CMK (cell line): ENCODE results near the gene CDH23.

Experiments
- DNase-seq: peaks from one replicate; pipeline ENCODE4 v3.0.0-alpha.2; 2010; ENCODE audit warnings: low read depth

The CDH23 gene

GRCh38 chr10:71663311-71663710 lies 266.6 kb downstream of the CDH23 start:
- no peak for DNase-seq

GRCh38 chr10:71664585-71664984 lies 267.9 kb downstream of the CDH23 start:
- no peak for DNase-seq

- no peak for DNase-seq
Observed at GRCh38 chr10:71665456-71665855, 268.7 kb downstream of the CDH23 start.

GRCh38 chr10:71666639-71667386 lies 270.1 kb downstream of the CDH23 start:
- no peak for DNase-seq

- no peak for DNase-seq
Observed at GRCh38 chr10:71667387-71667752, 270.6 kb downstream of the CDH23 start.

GRCh38 chr10:71671994-71672946 lies 275.6 kb downstream of the CDH23 start:
- DNase-seq, result no peak

GRCh38 chr10:71675295-71675970 lies 278.7 kb downstream of the CDH23 start:
- no peak for DNase-seq

GRCh38 chr10:71677261-71677660 lies 280.5 kb downstream of the CDH23 start:
- no peak for DNase-seq

GRCh38 chr10:71678057-71678805 lies 281.5 kb downstream of the CDH23 start:
- DNase-seq, result no peak

- no peak for DNase-seq
Observed at GRCh38 chr10:71679425-71679824, 282.7 kb downstream of the CDH23 start.

- no peak for DNase-seq
Observed at GRCh38 chr10:71681977-71682376, 285.3 kb downstream of the CDH23 start.

GRCh38 chr10:71683301-71683700 lies 286.6 kb downstream of the CDH23 start:
- DNase-seq, result no peak

GRCh38 chr10:71684356-71685173 lies 287.8 kb downstream of the CDH23 start:
- no peak for DNase-seq

- no peak for DNase-seq
Observed at GRCh38 chr10:71685554-71686232, 289.0 kb downstream of the CDH23 start.

GRCh38 chr10:71687077-71687476 lies 290.4 kb downstream of the CDH23 start:
- no peak for DNase-seq

- DNase-seq, result no peak
Observed at GRCh38 chr10:71687480-71687879, 290.8 kb downstream of the CDH23 start.

- no peak for DNase-seq
Observed at GRCh38 chr10:71688256-71688655, 291.5 kb downstream of the CDH23 start.

- no peak for DNase-seq
Observed at GRCh38 chr10:71690094-71690720, 293.5 kb downstream of the CDH23 start.

- DNase-seq, result no peak
Observed at GRCh38 chr10:71691405-71691804, 294.7 kb downstream of the CDH23 start.
